ENCODE results near the gene NDE1.

The NDE1 gene

DNA sequence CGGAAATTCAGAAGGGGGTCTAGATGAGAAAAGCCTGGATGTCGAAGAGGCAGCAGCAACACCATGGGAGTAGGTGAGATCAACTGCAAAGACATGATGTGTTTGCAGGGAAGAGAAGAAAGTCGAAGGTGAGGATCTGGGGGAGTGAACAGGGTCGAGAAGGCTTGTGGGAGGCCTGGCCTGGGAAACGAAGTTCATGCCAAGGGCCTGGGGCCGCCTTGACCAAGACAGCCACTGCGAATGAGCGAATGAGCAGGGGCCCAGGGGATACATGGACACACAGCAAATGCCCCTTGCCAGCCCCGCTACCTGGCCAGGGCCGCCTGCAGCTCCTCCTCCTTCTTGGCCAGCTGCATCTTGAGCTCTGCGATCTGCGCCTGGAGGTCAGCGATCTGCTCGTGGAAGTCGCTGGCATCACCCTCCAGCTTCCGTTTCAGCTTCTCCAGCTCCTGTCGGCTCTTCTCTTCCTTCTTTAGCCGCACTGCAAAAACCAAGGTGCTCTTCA lies 87.1 kb downstream of the NDE1 start:
- DNase-seq (ENCODE audit: low read depth): no peak

DNA sequence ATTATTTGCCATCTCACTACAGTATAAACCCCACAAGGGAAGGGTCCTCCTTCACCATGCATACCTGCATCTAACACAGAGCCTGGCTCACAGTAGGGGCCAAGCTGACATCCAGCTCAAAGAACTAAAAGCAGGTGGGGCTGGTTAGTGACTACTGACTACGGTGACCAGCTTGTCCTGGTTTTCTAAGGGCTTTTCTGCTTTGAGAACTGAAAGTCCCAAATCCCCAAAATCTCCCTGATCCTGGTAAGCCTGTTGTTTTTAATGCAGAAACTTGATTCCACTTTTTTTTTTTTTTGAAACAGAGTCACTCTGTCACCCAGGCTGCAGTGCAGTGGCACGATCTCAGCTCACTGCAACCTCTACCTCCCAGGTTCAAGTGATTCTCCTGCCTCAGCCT lies 89.4 kb downstream of the NDE1 start:
- no peak for DNase-seq (ENCODE audit: low read depth)

DNA sequence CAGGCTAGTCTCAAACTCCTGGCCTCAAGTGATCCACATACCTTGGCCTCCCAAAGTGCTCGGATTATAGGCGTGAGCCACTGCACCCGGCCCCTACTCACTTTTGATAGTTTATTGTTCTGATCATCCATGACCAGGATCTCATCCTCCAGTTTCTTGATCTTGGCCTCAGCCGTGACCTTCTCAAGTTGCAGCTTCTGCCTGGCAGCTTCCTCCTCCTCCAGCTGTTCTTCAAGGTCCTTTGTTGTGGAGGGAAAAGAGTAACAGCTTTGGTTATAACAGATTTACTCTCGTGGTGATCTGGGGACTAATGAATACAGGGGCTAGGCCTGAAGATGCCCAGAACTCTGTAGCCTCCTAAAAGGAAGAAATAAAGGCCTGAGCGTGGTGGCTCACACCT lies 89.9 kb downstream of the NDE1 start:
- DNase-seq (ENCODE audit: low read depth): no peak

DNA sequence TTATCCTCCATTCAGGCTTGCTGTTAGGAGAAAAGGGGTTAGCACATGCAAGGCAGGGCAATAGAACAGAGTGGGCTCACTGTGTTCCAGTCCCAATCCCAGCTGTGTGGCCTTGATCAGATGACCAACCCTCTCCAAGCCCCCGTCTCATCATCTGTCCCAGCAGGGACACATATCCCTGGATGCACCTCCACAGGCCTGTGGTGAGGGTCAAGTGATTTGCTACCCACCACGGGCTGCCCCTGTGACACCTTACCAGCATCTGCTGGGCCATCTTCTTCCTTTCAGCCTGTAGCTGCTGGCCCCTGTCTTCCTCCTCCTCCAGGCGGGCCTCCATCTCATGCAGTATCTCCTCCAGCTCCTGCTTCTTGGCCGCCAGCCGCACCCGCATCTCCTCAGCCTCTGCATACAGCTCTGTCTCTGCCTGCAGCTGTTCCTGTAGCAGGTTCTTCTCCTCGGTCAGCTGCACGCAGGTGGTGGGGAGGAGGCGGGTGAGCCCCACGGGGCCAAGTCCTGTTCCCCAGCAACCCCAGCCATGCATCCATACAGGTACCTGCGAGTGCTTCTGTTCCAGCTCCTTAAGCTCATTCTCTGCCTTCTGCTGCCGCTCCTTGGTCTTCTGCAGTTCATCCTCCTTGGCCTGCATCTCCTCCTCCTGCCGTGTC lies 91.3 kb downstream of the NDE1 start:
- DNase-seq (ENCODE audit: low read depth): no peak

DNA sequence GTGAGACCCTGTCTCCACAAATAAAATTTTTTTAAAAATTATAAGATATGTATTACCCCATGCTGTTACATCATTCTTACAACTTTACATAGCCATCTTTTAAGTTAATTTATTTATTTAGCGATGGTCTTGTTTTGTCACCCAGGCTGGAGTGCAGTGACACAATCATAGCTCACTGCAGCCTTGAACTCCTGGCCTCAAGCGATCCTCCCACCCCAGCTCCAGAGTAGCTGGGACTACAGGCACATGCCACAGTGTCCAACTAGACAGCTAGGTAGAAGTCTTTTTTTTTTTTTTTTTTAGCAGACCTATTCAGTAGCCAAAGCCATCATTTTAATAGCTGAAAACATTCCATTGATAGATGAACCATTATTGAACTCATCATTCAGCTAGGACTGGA lies 92.7 kb downstream of the NDE1 start:
- DNase-seq (ENCODE audit: low read depth): no peak

DNA sequence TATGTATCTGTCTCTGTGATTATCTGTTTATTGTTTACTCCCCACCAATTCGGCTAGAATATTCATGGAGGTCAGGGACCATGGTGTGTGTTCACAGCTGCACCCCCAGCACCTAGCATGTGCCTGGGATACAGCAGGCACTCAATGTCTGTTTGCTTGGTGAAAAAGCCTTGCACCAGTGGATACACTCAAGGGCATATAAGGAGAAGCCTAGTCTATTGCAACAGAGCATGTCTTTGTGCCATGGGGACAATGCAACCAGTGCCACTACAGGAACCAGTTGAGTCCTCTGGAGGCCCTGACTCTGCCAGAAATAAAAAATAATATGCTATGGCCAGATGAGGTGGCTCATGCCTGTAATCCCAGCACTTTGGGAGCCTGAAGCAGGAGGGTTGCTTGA lies 93.6 kb downstream of the NDE1 start:
- DNase-seq (ENCODE audit: low read depth): no peak

DNA sequence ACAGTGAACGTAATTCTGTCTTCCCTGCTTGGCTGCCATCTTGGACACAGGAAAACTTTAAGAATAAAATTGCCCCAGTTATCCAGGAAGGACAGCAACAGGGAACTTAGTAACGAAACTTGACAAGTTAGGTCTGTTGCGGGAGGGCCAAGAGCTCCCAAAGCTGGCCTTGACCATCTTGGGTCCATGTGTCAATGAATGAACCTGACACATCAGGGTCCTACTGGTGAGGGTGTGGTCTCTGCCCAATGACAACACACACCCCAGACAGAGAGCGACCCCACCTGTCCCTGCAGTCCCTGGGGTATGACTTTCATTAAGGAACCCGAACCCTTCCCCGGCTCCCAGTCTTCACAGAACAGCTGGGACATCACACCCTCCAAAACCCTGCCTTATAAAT lies 96.3 kb downstream of the NDE1 start:
- DNase-seq (ENCODE audit: low read depth): no peak

DNA sequence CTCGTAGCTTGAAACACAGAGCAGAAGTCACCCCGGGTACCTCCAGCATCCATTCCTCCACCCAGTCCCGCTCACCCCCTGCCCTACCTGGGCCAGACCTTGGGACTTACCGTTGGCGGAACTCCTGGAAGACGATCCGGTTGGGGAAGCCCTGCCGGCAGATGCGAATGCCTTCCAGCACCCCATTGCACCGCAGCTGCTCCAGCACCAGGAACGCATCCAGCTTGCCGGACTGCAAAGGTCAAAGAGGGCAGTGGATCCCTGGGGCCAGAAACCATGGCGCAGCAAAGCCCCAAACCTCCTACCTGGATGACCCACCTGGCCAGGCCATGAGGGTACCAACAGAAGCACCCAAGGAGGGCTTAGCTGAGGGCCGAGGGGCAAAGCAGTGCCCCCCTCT lies 97.9 kb downstream of the NDE1 start:
- DNase-seq (ENCODE audit: low read depth): no peak

DNA sequence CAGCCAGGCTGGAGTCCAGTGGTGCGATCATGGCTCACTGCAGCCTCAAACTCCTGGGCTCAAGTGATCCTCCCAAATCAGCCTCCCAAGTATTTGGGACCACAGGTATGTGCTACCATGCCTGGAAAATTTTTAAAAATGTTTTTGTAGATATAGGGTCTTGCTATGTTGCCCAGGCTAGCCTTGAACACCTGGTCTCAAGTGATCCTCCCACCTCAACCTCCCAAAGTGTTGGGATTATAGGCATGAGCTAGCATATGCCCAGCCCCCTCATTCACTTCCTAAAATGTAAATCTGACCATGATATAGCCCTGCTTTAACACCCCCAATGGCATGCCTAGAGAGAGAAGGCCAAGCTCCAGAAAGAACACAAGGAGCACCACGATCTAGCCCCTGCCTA lies 98.6 kb downstream of the NDE1 start:
- no peak for DNase-seq (ENCODE audit: low read depth)

DNA sequence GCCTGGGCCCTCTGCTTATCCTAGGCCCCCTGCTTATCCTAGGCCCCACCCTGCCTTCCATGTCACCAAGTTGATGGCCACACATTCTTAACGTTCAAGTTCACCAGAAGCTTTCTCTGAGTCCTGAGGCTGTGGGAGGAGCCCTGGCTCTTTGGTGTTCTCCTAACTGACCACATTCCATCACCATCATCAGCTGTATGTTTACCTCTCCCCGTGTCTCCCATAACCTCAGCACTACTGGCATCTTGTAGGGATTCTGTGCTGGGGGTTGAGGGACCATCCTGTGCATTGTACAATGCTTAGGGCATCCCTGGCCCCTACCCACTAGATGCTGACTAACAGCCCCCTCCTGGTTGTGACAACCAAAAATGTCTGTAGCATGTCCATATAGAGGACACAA lies 99.3 kb downstream of the NDE1 start:
- no peak for DNase-seq (ENCODE audit: low read depth)

DNA sequence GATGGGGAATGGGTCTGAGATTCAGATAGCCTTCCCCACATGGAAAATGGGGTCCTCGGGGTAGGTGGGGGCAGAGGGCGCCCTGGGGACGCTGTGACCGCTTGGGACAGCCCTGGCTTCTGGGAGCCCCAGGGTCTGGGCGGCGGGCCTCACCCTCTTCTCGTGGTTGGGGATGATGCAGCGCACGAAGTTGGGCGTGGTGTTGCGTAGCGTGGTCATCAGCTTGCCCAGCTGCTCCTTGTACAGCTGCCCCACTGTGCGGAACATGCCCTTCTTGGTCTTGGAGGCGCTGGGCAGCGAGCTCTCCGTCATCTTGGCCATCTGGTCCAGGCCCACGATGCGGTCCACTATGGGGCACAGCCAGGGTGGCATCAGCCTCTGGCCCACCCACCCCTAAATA lies 99.9 kb downstream of the NDE1 start:
- no peak for DNase-seq (ENCODE audit: low read depth)

DNA sequence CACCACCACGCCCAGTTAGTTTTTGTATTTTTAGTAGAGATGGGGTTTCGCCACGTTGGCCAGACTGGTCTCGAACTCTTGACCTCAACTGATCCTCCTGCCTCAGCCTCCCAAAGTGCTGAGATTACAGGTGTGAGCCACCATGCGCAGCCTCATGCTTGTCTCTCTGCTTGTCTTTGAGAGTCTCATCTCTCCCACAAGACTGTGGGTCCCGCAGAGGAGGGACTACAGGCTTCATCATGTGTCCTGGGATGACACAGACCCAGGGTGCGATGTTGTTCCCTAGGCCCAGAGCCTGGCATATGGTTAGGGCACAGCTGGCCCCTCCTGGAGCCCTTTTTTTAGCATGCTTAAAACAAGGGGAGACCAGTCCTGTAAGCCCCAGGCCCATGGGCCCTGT lies 101.9 kb downstream of the NDE1 start:
- no peak for DNase-seq (ENCODE audit: low read depth)

DNA sequence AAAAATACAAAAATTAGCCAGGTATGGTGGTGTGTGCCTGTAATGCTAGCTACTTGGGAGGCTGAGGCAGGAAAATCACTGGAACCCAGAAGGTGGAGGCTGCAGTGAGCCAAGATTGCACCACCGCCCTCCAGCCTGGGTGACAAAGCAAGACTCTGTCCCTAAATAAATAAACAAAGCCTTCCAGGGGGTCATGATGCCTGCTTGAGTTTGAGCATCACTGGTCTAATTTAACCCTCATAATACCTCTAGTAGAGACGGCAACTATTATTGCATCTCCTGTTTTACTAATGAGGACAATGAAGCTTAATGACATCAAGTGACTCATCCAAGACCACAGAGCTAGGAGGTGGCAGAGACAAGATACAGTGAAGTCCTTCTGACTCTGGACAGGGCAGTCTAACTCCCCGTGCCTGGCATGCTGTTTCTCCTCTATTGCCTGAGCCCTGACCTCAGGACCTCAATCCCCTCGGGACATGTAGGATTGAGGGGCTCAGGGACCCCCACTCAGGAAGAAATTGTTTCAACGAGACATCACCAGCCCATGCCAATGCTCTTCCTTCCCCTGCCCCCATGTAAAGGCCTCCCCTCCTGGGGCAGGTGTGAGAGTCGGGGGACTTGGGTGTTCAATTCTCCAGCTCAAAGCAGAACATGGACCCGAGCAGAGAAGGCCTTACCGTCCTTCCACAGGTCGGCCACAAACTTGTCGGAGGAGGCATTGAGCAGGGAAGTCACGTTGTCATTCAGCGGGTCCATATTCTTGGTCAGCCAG lies 102.9 kb downstream of the NDE1 start:
- no peak for DNase-seq (ENCODE audit: low read depth)

DNA sequence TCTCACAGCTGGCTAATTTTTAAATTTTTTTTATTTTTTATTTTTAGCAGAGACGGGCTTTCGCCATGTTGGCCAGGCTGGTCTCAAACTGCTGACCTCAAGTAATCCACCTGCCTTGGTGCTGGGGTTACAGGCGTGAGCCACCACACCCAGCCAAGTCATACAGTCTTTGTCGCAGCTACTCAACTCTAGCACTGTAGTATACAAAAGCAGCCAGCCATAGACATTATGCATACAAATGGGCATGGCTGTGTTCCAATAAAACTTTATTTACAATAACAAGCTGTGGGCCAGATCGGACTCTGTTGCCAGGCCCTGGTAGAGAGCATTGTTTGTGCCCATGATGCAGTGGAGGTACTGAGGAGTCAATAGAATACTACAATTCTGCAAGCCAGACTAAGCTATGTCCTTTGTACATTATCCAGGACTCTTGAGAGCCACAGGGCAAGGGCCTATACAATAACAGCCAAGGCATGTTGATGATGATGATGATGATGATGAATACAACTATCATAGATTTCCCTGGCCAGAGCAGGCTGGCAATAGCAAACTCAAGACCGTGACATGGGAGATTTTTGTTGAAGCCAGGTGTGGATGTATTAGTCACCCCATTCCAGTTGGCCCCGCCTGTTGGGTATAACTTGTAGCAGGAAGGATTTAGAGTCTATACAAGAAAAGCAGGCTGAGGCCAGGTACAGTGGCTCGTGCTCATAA lies 104.9 kb downstream of the NDE1 start:
- DNase-seq (ENCODE audit: low read depth): no peak

DNA sequence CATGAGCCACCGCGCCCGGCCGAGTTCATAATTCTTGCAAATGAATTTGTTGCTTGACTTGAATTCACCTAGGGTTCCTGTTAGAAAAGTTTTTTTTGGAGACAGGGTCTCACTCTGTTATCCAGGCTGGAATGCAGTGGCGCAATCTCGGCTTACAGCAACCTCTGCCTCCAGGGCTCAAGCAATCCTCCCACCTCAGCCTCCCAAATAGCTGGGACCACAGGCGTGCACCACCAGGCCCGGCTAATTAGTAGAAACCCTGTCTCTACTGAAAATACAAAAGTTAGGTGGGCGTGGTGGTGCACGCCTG lies 107.0 kb downstream of the NDE1 start:
- no peak for DNase-seq (ENCODE audit: low read depth)

DNA sequence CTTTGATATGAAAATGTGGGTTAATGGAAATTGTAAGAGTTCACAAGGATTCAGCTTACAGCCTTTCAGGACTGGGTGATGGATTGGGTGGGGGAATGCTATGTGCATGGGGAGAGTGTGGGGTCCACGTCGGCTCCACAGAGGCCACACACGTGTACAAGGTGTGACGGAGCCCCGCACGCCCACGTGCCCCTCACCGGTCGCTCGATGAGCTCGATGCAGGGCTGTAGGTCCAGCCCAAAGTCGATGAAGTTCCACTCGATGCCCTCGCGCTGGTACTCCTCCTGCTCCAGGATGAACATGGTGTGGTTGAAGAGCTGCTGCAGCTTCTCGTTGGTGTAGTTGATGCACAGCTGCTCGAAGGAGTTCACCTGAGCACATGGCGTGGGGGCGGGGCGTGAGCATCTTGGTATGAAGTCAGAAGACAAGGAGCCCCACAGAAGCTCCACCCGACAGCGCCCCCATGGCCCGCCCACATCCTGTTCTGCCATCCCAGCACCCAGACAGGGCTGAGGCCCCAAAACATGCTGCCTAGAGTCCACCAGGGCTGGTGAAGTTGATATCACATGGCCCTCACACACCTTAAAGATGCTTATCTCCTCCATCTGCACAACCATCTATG lies 107.7 kb downstream of the NDE1 start:
- DNase-seq (ENCODE audit: low read depth): no peak

DNA sequence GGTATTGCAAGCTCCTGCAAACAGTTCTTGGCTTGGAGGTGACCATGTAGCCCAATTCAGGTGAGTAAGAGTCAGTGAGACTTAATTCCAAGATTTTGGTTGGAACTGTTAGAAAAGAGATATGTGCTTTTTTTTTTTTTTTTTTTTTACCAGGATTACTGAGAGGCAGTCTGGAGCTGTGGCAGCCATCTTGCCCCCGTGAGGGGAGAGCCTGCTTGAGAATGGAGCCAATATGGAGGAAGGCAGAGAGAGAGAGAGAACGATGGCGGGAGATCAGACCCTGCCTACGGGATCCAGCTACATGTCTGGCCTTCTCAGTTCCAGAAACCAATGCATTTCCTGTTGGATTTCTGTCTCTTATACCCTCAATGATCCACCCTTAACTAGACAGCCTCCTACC lies 109.0 kb downstream of the NDE1 start:
- no peak for DNase-seq (ENCODE audit: low read depth)

DNA sequence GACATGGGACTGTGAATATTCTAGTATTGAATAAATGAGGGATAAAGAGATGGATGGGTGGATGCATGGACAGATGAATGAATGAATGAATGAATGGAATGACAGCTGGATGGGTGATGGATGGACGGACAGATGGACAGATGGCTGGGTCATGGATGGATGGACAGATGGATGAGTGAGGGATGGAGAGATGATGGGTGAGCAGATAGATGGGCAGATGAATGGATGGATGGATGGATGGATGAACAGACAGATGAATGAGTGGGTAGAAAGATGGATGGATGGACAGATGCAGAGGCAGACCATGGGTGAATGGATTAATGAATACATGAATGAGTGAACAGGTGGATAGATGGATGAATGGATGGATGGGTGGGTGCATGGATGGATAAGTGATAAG lies 110.1 kb downstream of the NDE1 start:
- no peak for DNase-seq (ENCODE audit: low read depth)

DNA sequence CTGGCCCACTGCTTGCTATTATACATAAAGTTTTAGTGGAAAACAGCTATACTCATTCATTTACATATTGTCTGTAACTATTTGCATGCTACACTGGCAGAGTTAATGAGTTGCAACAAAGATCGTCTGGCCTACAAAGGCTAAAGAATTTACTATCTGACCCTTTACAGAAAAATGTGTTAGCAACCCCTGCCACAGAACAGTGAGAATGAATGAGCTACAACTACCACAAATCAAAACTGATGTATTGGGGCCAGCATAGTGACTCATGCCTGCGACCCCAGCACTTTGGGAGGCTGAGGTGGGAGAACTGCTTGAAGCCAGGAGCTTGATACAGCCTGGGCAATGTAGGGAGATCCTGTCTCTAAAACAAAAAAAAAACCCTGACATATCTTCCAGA lies 114.1 kb downstream of the NDE1 start:
- no peak for DNase-seq (ENCODE audit: low read depth)

DNA sequence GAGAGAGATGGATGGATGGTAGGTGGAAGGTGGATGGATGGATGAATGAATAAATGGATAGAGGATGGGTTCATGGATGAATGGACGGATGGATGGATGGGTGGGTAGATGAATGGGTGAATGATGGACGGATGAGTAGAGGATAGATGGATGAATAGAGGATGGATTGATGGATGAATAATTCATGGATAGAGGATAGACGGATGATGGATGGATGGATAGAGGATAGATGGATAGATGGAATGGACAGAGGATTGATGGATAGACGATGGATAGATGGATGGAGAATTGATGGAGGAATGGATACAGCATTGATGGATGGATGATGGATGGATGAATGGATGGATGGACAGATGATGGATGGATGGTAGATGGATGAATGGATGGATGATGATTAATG lies 115.1 kb downstream of the NDE1 start:
- no peak for DNase-seq (ENCODE audit: low read depth)

DNA sequence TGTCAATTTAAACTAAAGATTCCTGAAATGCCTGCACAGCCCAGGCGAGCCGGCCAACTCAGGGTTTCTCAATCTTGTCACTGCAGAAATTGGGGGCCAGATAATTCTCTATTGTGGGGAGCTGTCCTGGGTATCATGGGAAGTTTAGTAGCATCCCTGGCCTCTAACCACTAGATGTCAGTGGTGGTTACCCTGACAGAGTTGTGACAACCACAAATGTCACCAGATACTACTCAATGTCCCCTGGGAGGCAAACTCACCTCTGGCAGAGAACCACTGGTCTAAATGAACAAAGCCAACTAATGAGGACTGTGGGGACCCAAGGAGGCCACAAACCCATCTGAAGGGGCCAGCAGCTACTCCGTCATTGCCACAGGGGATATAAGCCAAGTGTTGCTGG lies 115.8 kb downstream of the NDE1 start:
- no peak for DNase-seq (ENCODE audit: low read depth)

DNA sequence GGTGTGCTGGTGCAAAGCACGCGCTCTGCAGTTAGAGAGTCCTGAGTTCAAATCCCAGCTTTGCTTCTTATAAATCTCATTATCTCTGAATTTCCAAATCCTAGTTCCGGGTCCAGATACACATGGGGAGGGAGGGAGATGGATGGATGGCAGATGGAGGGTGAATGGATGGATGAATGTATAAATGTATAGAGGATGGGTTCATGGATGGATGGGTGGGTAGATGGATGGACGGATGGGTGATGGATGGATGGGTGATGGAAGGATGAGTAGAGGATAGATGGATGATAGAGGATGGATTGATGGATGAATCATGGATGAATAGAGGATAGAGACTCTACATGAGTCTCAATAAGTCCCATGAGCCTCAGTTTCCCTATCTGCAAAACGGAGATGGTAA lies 116.9 kb downstream of the NDE1 start:
- no peak for DNase-seq (ENCODE audit: low read depth)

DNA sequence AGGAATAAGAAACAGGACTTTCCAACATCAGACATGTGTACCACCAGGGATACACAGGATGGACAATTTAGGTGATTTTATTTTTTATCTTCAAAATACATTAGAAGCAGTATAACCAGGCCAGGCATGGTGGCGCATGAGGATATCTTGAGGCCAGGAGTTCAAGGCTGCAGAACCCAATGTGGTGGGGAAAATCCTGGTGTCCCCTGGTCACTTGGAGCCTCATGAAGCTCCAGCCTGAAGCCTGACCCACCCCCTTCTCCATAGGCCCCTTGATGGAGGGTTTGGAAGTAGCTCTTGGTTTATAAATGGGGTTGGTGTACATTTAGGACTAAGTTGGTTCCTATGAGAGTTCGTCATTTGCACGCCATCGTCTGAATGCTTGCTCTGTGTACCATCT lies 118.2 kb downstream of the NDE1 start:
- DNase-seq (ENCODE audit: low read depth): no peak
